Trophoblast cell (in vitro differentiated cells and primary cell): ENCODE data around the gene DYNAP.
A peak's percentile ranks its signal among the peaks of the same experiment; 100 is the strongest.

ENCODE experiments used
- DNase-seq, 2 donors: peaks; one replicate each; pipeline ENCODE4 v3.0.0-alpha.2; 2016
- H2AFZ ChIP-seq: 2 replicates; pipeline ENCODE4 v1.6.1; 2013; ENCODE audit warnings: low read length, moderate library complexity, mild to moderate bottlenecking; ENCODE audit not compliant: insufficient read depth, poor library complexity
- H2AK5ac ChIP-seq: 2 replicates; pipeline ENCODE4 v1.6.1; 2013; ENCODE audit warnings: mild to moderate bottlenecking, low read length
- H2BK120ac ChIP-seq: 2 replicates; pipeline ENCODE4 v1.6.1; 2013; ENCODE audit warnings: low read length, mild to moderate bottlenecking, moderate library complexity; ENCODE audit not compliant: insufficient read depth, poor library complexity
- H2BK12ac ChIP-seq: 2 replicates; pipeline ENCODE4 v1.6.1; 2013; ENCODE audit warnings: mild to moderate bottlenecking, low read length, moderate library complexity
- H2BK5ac ChIP-seq: 2 replicates; pipeline ENCODE4 v1.6.1; 2013; ENCODE audit warnings: low read length, low read depth, moderate library complexity, mild to moderate bottlenecking; ENCODE audit not compliant: poor library complexity
- H3K14ac ChIP-seq: 2 replicates; pipeline ENCODE4 v1.6.1; 2013; ENCODE audit warnings: mild to moderate bottlenecking, low read length
- H3K18ac ChIP-seq: 2 replicates; pipeline ENCODE4 v1.6.1; 2013; ENCODE audit warnings: mild to moderate bottlenecking, low read length
- H3K23ac ChIP-seq: 2 replicates; pipeline ENCODE4 v1.6.1; 2013; ENCODE audit warnings: low read length
- H3K27ac ChIP-seq: 2 replicates; pipeline ENCODE4 v1.5.1; 2013; ENCODE audit warnings: low read depth, mild to moderate bottlenecking, inconsistent platforms, low read length, moderate library complexity
- H3K27me3 ChIP-seq: 2 replicates; pipeline ENCODE4 v1.6.1; 2013; ENCODE audit warnings: inconsistent platforms, mild to moderate bottlenecking, low read length, moderate library complexity; ENCODE audit not compliant: insufficient read depth
- H3K36me3 ChIP-seq, 2 experiments: 1 replicate in 1 of 2; 2 replicates in 1 of 2; pipeline ENCODE4 v1.6.1; 2013; ENCODE audit warnings: low read length in 2 of 2, mild to moderate bottlenecking in 2 of 2, moderate library complexity in 1 of 2; ENCODE audit not compliant: insufficient read depth in 2 of 2, control insufficient read depth in 1 of 2
- H3K4ac ChIP-seq: 2 replicates; pipeline ENCODE4 v1.6.1; 2013; ENCODE audit warnings: low read depth, mild to moderate bottlenecking, low read length, moderate library complexity
- H3K4me1 ChIP-seq, 2 experiments: 1 replicate in 1 of 2; 2 replicates in 1 of 2; pipeline ENCODE4 v1.6.1; 2013; ENCODE audit warnings: low read length in 2 of 2, mild to moderate bottlenecking in 2 of 2, moderate library complexity in 1 of 2; ENCODE audit not compliant: insufficient read depth in 2 of 2, control insufficient read depth in 1 of 2
- H3K4me2 ChIP-seq: 2 replicates; pipeline ENCODE4 v1.6.1; 2013; ENCODE audit warnings: inconsistent platforms, mild to moderate bottlenecking, low read length, moderate library complexity
- H3K4me3 ChIP-seq: 2 replicates; pipeline ENCODE4 v1.5.1; 2013; ENCODE audit warnings: mild to moderate bottlenecking, low read depth, low read length, inconsistent platforms
- H3K79me1 ChIP-seq: one replicate; pipeline ENCODE4 v1.6.1; 2013; ENCODE audit warnings: low read length
- H3K79me2 ChIP-seq: 2 replicates; pipeline ENCODE4 v1.6.1; 2013; ENCODE audit warnings: low read length, mild to moderate bottlenecking; ENCODE audit not compliant: control insufficient read depth, insufficient read depth, poor library complexity
- H3K9ac ChIP-seq: 2 replicates; pipeline ENCODE4 v1.6.1; 2013; ENCODE audit warnings: mild to moderate bottlenecking, low read length
- H3K9me3 ChIP-seq: 2 replicates; pipeline ENCODE4 v1.6.1; 2013; ENCODE audit warnings: low read depth, mild to moderate bottlenecking, control low read depth, inconsistent platforms, low read length; ENCODE audit not compliant: insufficient read depth
- H4K12ac ChIP-seq: 2 replicates; pipeline ENCODE4 v1.6.1; 2013; ENCODE audit warnings: low read depth, mild to moderate bottlenecking, low read length, moderate library complexity
- H4K8ac ChIP-seq: 2 replicates; pipeline ENCODE4 v1.6.1; 2013; ENCODE audit warnings: low read depth, mild to moderate bottlenecking, low read length, moderate library complexity
- H4K91ac ChIP-seq: one replicate; pipeline ENCODE4 v1.6.1; 2013; ENCODE audit warnings: low read depth, mild to moderate bottlenecking, low read length, moderate library complexity
- WGBS: extraction: QIAGEN DNeasy Blood & Tissue Kit; methylation state at CpG from one replicate; pipeline ENCODE4 v1.1.7; 2013; ENCODE audit warnings: missing lambda C conversion rate; ENCODE audit not compliant: insufficient read length, insufficient coverage; ENCODE audit errors: extremely low coverage; 5-methylcytosine and 5-hydroxymethylcytosine counted together

The DYNAP gene

GRCh38 chr18:54557958-54558357 is 33.1 kb upstream of the DYNAP start:
- Histone ChIP-seq H2AK5ac (no peak overlapping the region), H3K27ac (no peak overlapping the region), H4K8ac (no peak overlapping the region), H3K4me1 (no peaks in the 10 kb centered on the region), H3K79me2 (no peaks in the 10 kb centered on the region), H3K4me3 (no peak overlapping the region), H2BK12ac (no peak overlapping the region), H3K36me3 (no peaks in the 10 kb centered on the region), H2BK120ac (no peak overlapping the region), H4K91ac (no peak overlapping the region), H4K12ac (no peak overlapping the region), H3K9me3 (peaks cover 2% of the 10 kb centered on the region), H3K27me3 (no peaks in the 10 kb centered on the region), H2AFZ (no peak overlapping the region), H3K23ac (no peak overlapping the region), H3K18ac (no peak overlapping the region), H3K4me2 (no peak overlapping the region), H3K14ac (no peak overlapping the region), H3K79me1 (no peaks in the 10 kb centered on the region), H3K9ac (no peak overlapping the region), H2BK5ac (no peak overlapping the region), H3K4ac (no peak overlapping the region)
- no CpG with 5 or more reads among the region's 2 CpGs for WGBS
- DNase-seq = no peak

GRCh38 chr18:54558609-54559585 is 32.1 kb upstream of the DYNAP start:
- no peak overlapping the region for H3K4ac ChIP-seq
- H2BK5ac ChIP-seq = no peak overlapping the region
- no peak overlapping the region for H4K91ac ChIP-seq
- no peaks in the 10 kb centered on the region for H3K27me3 ChIP-seq
- H2AK5ac ChIP-seq = no peak overlapping the region
- H3K79me2 ChIP-seq = no peaks in the 10 kb centered on the region
- no peak overlapping the region for H2BK120ac ChIP-seq
- peaks cover under 1% of the 10 kb centered on the region for H3K9me3 ChIP-seq
- H3K14ac ChIP-seq = no peak overlapping the region
- no peak overlapping the region for H2BK12ac ChIP-seq
- H3K18ac ChIP-seq = no peak overlapping the region
- H3K27ac ChIP-seq = no peak overlapping the region
- no peak overlapping the region for H4K8ac ChIP-seq
- H4K12ac ChIP-seq = no peak overlapping the region
- H3K79me1 ChIP-seq = no peaks in the 10 kb centered on the region
- no CpG with 5 or more reads among the region's 3 CpGs for WGBS
- H3K23ac ChIP-seq = no peak overlapping the region
- H2AFZ ChIP-seq = no peak overlapping the region
- peak; percentile 16 to 69 for DNase-seq
- no peaks in the 10 kb centered on the region for H3K36me3 ChIP-seq
- H3K4me3 ChIP-seq = no peak overlapping the region
- no peaks in the 10 kb centered on the region for H3K4me1 ChIP-seq
- no peak overlapping the region for H3K4me2 ChIP-seq
- no peak overlapping the region for H3K9ac ChIP-seq

- H2AK5ac ChIP-seq = no peak overlapping the region
- no peak overlapping the region for H2AFZ ChIP-seq
- no peak overlapping the region for H3K23ac ChIP-seq
- no peak overlapping the region for H4K8ac ChIP-seq
- WGBS = no CpG with 5 or more reads among the region's 1 CpG
- H3K4me2 ChIP-seq = no peak overlapping the region
- no peak overlapping the region for H4K12ac ChIP-seq
- peak; percentile 1 to 20 for DNase-seq
- H3K27me3 ChIP-seq = no peaks in the 10 kb centered on the region
- H3K18ac ChIP-seq = no peak overlapping the region
- H3K9me3 ChIP-seq = no peaks in the 10 kb centered on the region
- no peak overlapping the region for H2BK12ac ChIP-seq
- no peak overlapping the region for H3K4me3 ChIP-seq
- H2BK120ac ChIP-seq = no peak overlapping the region
- no peak overlapping the region for H4K91ac ChIP-seq
- no peaks in the 10 kb centered on the region for H3K79me2 ChIP-seq
- no peak overlapping the region for H3K27ac ChIP-seq
- H3K4ac ChIP-seq = no peak overlapping the region
- H2BK5ac ChIP-seq = no peak overlapping the region
- no peaks in the 10 kb centered on the region for H3K4me1 ChIP-seq
- H3K79me1 ChIP-seq = no peaks in the 10 kb centered on the region
- no peaks in the 10 kb centered on the region for H3K36me3 ChIP-seq
- H3K14ac ChIP-seq = no peak overlapping the region
- H3K9ac ChIP-seq = no peak overlapping the region
Measured at GRCh38 chr18:54561706-54562267, 29.3 kb upstream of the DYNAP start.

GRCh38 chr18:54580202-54580729 is 10.8 kb upstream of the DYNAP start:
- Histone ChIP-seq H2BK12ac (no peak overlapping the region), H2AK5ac (no peak overlapping the region), H3K14ac (no peak overlapping the region), H3K9me3 (no peaks in the 10 kb centered on the region), H3K9ac (no peak overlapping the region), H3K36me3 (no peaks in the 10 kb centered on the region), H3K4me2 (no peak overlapping the region), H3K4me3 (no peak overlapping the region), H2BK120ac (no peak overlapping the region), H3K23ac (no peak overlapping the region), H4K12ac (no peak overlapping the region), H4K8ac (no peak overlapping the region), H3K4ac (no peak overlapping the region), H3K27me3 (no peaks in the 10 kb centered on the region), H3K18ac (no peak overlapping the region), H2BK5ac (no peak overlapping the region), H4K91ac (no peak overlapping the region), H2AFZ (no peak overlapping the region), H3K4me1 (no peaks in the 10 kb centered on the region), H3K79me1 (no peaks in the 10 kb centered on the region), H3K79me2 (no peaks in the 10 kb centered on the region), H3K27ac (no peak overlapping the region)
- WGBS = no CpG with 5 or more reads among the region's 3 CpGs
- DNase-seq = no peak
